ENCODE results near the gene CKLF.
"Not testable (repeated sequence)": the region's sequence is repeated elsewhere in the genome, so short reads cannot be mapped to it uniquely, and the experiment has no call there.

Gene CKLF

DNA sequence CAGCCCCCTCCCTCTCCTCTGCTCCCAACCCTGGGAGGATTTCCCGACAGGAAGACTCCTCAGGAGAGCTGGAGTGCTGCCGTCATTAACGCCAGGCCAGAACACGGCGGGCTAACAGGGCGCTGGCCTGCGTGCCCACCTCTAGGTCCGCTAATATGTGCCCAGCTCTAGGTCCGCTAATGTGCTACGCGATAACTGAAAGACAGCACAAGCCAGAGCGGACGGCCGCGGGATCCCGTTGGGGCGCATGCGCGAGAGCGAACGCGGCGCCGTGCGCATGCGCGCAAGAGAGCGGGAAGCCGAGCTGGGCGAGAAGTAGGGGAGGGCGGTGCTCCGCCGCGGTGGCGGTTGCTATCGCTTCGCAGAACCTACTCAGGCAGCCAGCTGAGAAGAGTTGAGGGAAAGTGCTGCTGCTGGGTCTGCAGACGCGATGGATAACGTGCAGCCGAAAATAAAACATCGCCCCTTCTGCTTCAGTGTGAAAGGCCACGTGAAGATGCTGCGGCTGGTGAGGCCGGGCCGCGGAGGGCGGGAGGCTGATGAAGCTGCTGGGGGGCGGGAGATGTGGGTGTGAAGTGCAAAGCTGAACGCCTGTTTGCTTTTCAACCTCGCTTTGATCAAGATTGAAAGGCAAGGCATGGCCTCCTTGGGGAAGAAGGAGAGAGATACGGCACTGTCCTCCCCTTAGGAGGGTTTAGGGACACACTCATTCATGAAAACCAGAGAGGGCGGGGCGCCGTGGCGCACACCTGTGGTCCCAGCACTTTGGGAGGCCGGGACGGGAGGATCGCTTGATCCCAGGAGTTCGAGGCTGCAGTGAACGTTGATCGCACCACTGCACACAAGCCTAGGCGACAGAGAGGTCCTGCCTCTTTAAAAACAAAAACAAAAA lies at the start of gene CKLF:
Gene CKLF, plus strand, starts transcription at position 291 of the 892 bp plus-strand sequence. Its CDS starts 140 bp downstream, at position 431.
- peak; percentile 80 for DNase-seq

DNA sequence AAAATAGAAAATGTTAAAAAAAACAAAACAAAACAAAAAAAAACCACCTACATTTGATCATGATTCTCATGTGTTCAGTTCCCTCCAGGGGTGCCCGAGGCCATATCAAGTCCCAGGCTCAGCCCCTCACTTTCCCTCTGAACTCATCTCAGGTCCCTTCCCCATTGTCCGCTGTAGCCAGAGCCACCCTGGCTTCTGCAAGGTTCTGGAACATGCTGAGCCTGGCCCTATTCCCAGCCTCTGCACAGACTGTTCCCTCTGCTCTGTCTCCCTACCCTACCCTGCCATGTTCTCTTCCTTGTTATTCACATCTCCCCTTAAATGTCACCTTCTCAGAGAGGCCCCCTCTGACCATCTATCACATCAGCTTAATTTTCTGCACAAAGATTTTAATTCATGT lies 49.3 kb upstream of the CKLF start:
- no peak for DNase-seq

GRCh38 chr16:66503612-66504011 lies 48.8 kb upstream of the CKLF start:
- DNase-seq: no peak

DNA sequence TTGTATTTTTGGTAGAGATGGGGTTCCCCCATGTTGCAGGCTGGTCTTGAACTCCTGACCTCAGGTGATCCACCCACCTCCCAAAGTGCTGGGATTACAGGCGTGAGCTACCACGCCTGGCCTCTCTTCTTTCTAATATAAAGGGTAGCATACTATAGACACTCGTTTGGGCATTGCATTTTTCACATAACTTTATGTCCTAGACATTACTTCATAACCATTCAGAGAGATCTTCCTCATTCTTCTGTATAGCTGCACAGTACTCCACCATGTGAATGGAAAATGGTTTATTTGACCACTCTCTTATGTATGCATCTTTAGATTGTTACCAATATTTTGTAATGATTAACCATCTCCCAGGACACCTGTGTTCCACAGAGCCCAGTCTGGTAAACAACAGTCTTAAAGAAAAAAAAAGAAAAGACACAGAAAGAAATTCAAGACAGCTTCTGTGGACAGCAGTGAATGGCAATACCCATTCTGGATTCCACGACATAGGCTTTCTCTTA lies 44.6 kb upstream of the CKLF start:
- no peak for DNase-seq

- DNase-seq: no peak
Measured at GRCh38 chr16:66508248-66508913, 44.0 kb upstream of the CKLF start.

GRCh38 chr16:66508914-66509496 lies 43.4 kb upstream of the CKLF start:
- DNase-seq: no peak

GRCh38 chr16:66509576-66509975 lies 42.8 kb upstream of the CKLF start:
- DNase-seq: no peak

- DNase-seq: no peak
Measured at GRCh38 chr16:66510298-66510697, 42.1 kb upstream of the CKLF start.

DNA sequence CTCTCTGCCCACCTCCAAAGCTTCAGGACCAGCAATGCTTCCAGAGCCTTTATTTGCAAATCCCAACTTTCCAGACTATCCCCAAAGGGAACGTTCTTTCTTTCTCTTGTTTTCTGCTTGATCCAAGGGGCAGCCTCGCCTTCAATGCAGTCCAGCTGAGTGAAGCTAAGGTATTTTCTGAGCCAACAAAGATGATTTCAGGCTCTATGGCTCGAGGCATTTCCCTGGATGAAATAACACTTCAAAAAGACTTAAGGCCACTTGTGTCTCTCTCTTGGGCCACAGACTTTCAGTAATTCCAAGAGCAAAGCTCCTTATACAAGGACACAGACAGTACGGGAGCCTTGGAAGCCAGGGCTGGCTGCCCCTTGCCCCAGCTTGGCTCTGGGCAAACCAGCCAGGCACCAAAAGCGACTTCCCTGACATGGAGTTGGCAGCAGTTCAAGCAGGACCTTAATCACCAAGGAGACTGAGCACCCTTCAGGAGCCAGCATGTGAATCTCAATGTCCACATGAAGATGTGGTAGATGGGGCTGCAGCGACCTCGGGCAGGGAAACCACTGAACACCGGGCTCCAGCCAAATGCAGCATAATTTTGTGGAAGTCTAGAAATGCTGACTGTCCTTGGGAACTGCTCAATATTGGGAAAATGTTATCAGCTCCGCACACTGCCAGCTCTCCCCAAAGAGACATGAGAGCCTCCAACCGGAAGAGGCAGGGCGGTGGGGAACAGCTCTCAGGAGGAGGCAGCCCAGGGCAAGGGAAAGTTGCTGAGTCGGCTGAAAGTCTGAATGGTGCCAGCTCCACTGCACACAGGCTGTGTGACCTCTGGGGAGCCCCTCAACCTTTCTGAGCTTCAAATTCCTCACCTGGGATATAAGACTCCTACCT lies 41.4 kb upstream of the CKLF start:
- no peak for DNase-seq

DNA sequence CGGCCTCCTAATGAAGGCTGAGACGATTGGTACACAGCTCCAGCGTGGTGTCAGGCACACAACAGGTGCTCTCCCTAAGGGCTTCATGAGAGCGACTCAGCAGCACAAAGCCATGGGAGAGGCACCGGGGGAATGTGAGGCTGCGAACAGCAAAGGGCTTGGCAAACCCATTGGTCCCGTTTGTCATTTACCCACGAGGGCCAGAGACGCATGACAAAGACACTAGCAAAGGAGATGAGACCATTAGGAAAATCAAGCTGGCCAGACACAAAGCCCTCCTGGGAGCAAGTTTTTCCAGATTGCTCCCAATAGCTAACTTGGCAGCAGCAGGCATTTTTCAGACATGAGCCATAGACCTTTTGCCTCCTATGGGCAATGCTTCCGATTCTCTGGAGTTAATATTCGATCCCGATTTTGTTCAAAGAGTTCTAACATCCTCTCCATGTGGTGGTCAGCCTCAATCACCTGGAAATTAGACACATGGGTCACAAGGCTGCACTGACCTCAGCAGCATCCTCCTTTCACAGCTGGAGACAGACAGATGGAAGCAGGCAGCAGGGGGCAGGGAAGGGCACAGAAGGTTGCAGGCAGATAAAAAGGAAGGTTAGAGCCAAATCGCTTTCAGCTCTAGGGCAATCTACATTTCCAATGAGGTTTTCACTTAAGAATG lies 40.6 kb upstream of the CKLF start:
- DNase-seq: peak; percentile 74

DNA sequence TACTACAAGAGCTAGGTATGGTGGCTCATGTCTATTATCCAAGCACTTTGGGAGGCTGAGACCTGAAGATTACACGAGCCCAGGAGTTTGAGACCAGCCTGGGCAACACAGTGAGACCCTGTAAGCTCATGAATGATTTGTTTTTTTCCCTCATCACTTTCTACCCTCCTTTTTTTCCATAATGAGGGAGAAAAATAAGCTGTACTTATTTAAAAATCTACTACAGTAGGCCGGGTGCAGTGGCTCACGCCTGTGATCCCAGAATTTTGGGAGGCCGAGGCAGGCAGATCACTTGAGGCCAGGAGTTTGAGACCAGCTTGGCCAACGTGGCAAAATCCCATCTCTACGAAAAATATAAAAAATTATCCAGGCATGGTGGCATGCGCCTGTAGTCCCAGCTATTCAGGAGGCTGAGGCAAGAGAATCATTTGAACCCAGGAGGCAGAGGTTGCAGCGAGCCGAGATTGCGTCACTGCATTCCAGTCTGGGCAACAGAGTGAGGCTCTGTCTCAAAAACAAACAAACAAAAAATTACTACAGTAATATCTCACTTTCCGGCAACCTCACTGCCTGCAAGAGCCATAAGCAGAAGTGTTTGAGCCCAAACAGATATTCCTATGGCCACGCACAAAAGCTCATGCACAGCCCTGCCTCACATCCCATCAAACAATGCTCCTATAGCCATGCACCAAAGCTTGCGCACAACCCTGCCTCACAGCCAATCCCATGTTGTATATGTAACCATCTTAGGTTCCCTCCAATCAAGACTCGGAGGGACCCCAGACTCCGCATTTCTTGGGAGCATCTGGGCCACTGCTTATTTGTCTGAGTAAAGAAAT lies 39.9 kb upstream of the CKLF start:
- peak; percentile 70 for DNase-seq

- no peak for DNase-seq
Measured at GRCh38 chr16:66513111-66513723, 39.2 kb upstream of the CKLF start.

- not testable (repeated sequence) for DNase-seq
Measured at GRCh38 chr16:66514391-66514790, 38.0 kb upstream of the CKLF start.

DNA sequence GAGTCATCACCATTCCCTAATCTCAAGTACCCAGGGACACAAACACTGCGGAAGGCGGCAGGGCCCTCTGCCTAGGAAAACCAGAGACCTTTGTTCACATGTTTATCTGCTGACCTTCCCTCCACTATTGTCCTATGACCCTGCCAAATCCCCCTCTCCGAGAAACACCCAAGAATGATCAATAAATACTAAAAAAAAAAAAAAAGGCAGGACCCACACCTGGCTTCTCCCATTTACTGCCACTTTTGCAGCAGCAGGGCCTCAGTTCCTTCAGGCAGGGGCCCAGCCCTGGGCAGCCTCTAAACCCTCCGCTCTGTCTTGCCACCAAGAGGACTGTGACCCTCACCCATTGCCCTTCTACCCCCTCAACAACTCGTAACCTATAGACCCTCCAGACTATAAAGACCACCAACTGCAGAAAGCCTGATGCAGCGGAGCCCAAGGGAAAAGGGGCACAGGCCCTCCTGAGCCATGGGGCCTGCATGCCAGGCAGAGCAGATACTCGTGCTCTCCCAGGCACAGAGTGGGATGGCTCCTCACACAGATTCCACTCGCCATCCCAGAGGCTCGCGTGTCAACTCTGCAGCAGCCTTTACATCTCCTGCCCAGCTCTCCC lies 37.3 kb upstream of the CKLF start:
- not testable (repeated sequence) for DNase-seq

DNA sequence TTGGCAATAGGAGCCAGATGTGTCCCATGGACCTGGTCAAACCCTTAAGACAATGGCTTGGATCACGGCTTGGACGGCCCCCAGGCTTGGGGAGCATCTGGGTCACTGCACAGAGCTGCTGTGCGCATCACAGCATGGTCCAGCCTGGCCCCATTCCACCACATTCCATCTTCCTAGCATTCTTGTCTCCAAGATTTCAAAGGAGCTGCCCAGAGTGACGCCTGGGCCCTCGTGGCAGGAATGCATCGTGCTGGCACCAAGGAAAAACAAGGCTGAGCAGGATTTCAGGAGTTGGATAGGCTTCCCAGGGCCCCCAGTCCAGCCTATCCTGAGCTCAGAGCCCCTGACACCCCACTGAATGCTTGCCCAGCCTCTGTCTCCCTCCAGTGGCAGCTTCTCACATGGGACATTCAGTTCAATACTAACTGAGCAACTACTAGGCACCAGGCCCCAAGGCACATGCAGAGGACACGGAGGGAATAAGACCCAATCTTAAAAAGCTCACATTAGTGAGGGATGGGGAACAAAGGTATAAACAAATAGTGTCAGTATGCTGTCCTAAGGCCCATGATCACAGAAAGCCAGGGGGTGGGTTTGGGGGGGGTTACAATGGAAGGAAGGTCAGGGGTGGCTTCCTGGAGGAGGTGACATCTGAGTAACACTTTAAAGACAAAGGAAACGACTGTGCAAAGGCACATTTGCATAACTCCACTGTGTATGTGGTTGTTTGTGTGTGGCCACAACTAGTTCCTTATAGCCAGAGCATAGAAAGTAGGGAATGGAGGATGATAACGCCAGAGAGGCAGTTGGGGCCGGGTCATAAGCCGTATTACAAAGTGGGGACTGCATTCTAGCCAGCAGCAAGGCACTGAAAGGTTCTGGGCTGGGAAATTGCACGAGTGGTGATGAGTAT lies 36.5 kb upstream of the CKLF start:
- DNase-seq: peak; percentile 53

GRCh38 chr16:66516509-66516807 lies 35.9 kb upstream of the CKLF start:
- no peak for DNase-seq

GRCh38 chr16:66516808-66517585 lies 35.4 kb upstream of the CKLF start:
- peak; percentile 97 for DNase-seq

- DNase-seq: no peak
Measured at GRCh38 chr16:66517586-66518263, 34.7 kb upstream of the CKLF start.

Data from HCEC 1CT (cell line).